Heart right ventricle (tissue), 16 donors: ENCODE results near the gene ANKRD28. TPM values are rescaled to one million over a fixed set of nuclear protein-coding genes. Genes with fewer than 3 reads are reported as not detected.

Experiments used
- ATAC-seq, 8 donors: fragments of 200-7000 bp; cut with Tn5 transposase; one replicate each; pipeline ENCODE4 v1.9.1; 2020; ENCODE audit warnings: mild to moderate bottlenecking in 8 of 8, moderate library complexity in 8 of 8, moderate number of reproducible peaks in 1 of 8
- DNase-seq, 2 donors: peaks; one replicate each; pipeline ENCODE4 v3.0.0-alpha.2; 2020
- H3K27ac ChIP-seq, 10 donors: fragments of 200-600 bp; sonication (generic) in 2 of 10; one replicate each; pipeline versions ENCODE4 v1.5.0 to v1.8.0; 2020 to 2022; ENCODE audit warnings: mild to moderate bottlenecking in 3 of 10
- H3K27me3 ChIP-seq, 7 donors: fragments of 200-600 bp; one replicate each; pipeline ENCODE4 v1.8.0; 2021 to 2022; ENCODE audit warnings: mild to moderate bottlenecking in 2 of 7
- H3K36me3 ChIP-seq, 9 donors: fragments of 200-600 bp; sonication (generic) in 1 of 9; one replicate each; pipeline versions ENCODE4 v1.5.0 to v1.8.0; 2020 to 2022; ENCODE audit warnings: mild to moderate bottlenecking in 2 of 9
- H3K4me1 ChIP-seq, 9 donors: fragments of 200-600 bp; sonication (generic) in 1 of 9; one replicate each; pipeline versions ENCODE4 v1.5.0 to v1.8.0; 2020 to 2022; ENCODE audit warnings: mild to moderate bottlenecking in 4 of 9
- H3K4me3 ChIP-seq, 10 donors: fragments of 200-600 bp; sonication (generic) in 2 of 10; one replicate each; pipeline versions ENCODE4 v1.5.0 to v1.8.0; 2020 to 2022; ENCODE audit warnings: mild to moderate bottlenecking in 7 of 10, moderate library complexity in 2 of 10
- H3K9me3 ChIP-seq, 11 donors: fragments of 200-600 bp in 10 of 11; sonication (generic) in 2 of 11; one replicate each; pipeline versions ENCODE4 v1.5.0 to v1.8.0; 2013 to 2022; ENCODE audit warnings: mild to moderate bottlenecking in 2 of 11, control low read depth in 1 of 11, moderate library complexity in 1 of 11
- WGBS, 2 donors: extraction: QIAGEN DNeasy Blood & Tissue Kit; methylation state at CpG; one replicate each; pipeline ENCODE4 v1.1.7; 2013; ENCODE audit warnings: inconsistent platforms in 1 of 2; 5-methylcytosine and 5-hydroxymethylcytosine counted together
- intact Hi-C, 10 donors: fragments of 100-400 bp; cut with DNase I; formaldehyde crosslinking; loops; one replicate each; pipeline versions ENCODE4 v1.11.1 to v1.14.2; 2022
- polyA plus RNA-seq, 2 donors: library from polyadenylated mRNA; stranded (reverse); fragments of 200-250 nt; gene quantifications; one replicate each; pipeline ENCODE4 v1.2.3, GENCODE V29; 2013
- total RNA-seq, 10 donors: library from RNA; stranded (reverse); fragmentation: NEBNext Ultra II Directional in 3 of 10; extraction: Animal tissue kit (Norgen Biotek cat#: 25700) in 3 of 10; gene quantifications; one replicate each; pipeline versions ENCODE4 v1.2.1 to v1.2.4, GENCODE V29; 2021 to 2023
- TF ChIP-seq, protein P1 (sequence below), 9 donors: fragments of 200-600 bp; sonication (generic) in 2 of 9; IDR thresholded peaks; one replicate each; pipeline versions ENCODE4 v1.5.0 to v1.8.0; 2021 to 2022; ENCODE audit warnings: antibody characterized with exemption in 9 of 9, mild to moderate bottlenecking in 5 of 9, moderate library complexity in 1 of 9
- donor health status: Arrhythmogenic right ventricular cardiomyopathy.
- donor health status: ischemic (EF 13 %, LVEDD 7.1; RV severe dilation, severe dysfunction).
- donor health status: healthy with polysubstance abuse.
- donor health status: DM: no; HTN: yes; CAD: no.
- donor health status: DM: no; HTN: no; CAD: no.
- donor health status: ischemic (EF 25% LVEDD 6.9; RV normal size, moderate dysfunction).
- donor health status: ischemic (EF 25% LVEDD 5.7; RV mildly dilated, moderate dysfunction).
- donor health status: healthy.
- donor health status: DM: yes; HTN: yes; CAD: no.
- donor health status: Ischemic cardiomyopathy.
- donor health status: ischemic (EF 35%, LVEDD 5.7; RV mildly dilated, moderate dysfunction).
- donor health status: nonischemic (EF 11% LVEDD 7.7; RV severe dilation, severe dysfunction).
- donor health status: DM: yes; HTN: yes; CAD: no.
- donor health status: PGD.
- donor health status: ischemic (EF 29% LVEDD 5.4; RV normal size, mild dysfunction).
- donor health status: nonischemic (EF 23%, LVEDD 6.1; RV moderate dilation, normal function).

The ANKRD28 gene
- total and polyA plus RNA-seq, 12 donors = 5.9 to 30.8 (median 27.1) TPM

DNA sequence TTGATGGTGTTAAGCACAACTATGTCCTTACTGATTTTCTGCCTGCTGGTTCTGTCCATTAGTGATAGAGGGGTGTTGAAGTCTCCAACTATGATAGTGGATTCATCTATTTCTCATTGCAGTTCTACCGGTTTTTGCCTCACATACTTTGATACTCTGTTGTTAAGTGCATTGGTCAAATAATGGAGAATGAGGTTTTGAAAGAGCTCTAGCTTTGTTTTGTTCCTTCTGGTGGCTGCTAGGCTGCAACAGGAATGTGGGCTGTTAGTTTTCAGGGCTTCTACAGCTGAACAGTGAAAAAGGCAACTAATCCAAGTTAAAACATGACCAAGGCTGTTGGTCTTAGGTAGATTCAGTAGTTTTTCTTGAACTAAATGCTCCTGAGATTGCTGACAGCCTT is 133.6 kb downstream of the ANKRD28 start:
- ATAC-seq (no peak), DNase-seq (no peak)
- no peak overlapping the region for H3K27ac ChIP-seq
- 89 to 91% methylated on average over 1 of the region's 1 CpG for WGBS, 2 donors
- no peaks in the 10 kb centered on the region for H3K27me3 ChIP-seq
- H3K4me3 ChIP-seq = no peak overlapping the region
- intact Hi-C loops = no loop called here
- H3K9me3 ChIP-seq = no peaks in the 10 kb centered on the region
- TF ChIP-seq, protein P1, sequence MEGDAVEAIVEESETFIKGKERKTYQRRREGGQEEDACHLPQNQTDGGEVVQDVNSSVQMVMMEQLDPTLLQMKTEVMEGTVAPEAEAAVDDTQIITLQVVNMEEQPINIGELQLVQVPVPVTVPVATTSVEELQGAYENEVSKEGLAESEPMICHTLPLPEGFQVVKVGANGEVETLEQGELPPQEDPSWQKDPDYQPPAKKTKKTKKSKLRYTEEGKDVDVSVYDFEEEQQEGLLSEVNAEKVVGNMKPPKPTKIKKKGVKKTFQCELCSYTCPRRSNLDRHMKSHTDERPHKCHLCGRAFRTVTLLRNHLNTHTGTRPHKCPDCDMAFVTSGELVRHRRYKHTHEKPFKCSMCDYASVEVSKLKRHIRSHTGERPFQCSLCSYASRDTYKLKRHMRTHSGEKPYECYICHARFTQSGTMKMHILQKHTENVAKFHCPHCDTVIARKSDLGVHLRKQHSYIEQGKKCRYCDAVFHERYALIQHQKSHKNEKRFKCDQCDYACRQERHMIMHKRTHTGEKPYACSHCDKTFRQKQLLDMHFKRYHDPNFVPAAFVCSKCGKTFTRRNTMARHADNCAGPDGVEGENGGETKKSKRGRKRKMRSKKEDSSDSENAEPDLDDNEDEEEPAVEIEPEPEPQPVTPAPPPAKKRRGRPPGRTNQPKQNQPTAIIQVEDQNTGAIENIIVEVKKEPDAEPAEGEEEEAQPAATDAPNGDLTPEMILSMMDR (IDR thresholded peaks at IDR 0.05) = no peak
- H3K36me3 ChIP-seq = peaks cover 0 to 21% (median 0%) of the 10 kb centered on the region in 9 donors
- H3K4me1 ChIP-seq = peaks cover 0 to 7% (median 0%) of the 10 kb centered on the region in 9 donors

DNA sequence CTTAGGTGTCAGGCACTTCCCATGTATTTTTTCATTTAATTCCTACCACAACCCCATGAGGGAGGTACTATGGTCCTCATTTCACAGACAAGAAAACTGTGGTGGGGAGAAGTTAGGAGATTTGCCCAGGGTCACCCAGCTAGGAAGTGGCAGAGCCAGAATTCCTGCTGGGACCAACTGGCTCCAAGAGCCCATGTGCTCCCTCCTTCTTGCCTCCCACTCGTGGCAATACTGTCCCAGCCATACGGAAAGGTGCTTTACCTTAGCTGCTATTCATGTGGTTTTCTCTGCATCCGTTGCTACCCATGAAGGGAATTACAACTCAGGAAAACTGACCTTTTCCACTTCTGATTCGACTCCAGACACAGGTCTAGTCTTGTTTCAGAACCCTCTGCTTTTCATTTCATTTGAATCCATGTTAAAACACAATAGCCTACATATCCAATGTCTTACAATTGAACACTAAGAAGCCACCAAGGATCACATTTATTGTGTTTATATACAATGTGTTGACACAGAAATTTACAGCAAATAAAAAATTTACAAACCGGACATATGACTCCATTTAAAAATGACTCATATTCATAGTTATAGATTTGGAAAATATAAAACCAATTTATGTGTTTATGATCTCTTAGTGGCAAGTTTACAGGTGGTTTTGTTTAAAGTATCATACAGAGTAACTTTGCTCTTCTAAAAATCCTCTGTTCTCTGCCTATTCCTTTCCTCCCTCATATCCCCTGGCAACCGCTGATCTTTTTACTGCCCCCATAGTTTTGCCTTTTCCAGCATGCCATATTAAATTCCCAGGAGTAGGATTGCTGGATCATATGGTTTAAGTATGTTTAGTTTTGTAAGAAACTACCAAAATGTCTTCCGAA is 137.5 kb downstream of the ANKRD28 start:
- intact Hi-C loops = no loop called here
- H3K4me1 ChIP-seq = no peaks in the 10 kb centered on the region
- DNase-seq (no peak), ATAC-seq (no peak)
- TF ChIP-seq, protein P1 (IDR thresholded peaks at IDR 0.05) = no peak
- H3K9me3 ChIP-seq = peaks cover 0 to 32% (median 16%) of the 10 kb centered on the region in 11 donors
- no peaks in the 10 kb centered on the region for H3K36me3 ChIP-seq
- H3K27ac ChIP-seq = no peak overlapping the region
- 81 to 88% methylated on average over 7 of the region's 7 CpGs for WGBS, 2 donors
- no peaks in the 10 kb centered on the region for H3K27me3 ChIP-seq
- H3K4me3 ChIP-seq = no peak overlapping the region

DNA sequence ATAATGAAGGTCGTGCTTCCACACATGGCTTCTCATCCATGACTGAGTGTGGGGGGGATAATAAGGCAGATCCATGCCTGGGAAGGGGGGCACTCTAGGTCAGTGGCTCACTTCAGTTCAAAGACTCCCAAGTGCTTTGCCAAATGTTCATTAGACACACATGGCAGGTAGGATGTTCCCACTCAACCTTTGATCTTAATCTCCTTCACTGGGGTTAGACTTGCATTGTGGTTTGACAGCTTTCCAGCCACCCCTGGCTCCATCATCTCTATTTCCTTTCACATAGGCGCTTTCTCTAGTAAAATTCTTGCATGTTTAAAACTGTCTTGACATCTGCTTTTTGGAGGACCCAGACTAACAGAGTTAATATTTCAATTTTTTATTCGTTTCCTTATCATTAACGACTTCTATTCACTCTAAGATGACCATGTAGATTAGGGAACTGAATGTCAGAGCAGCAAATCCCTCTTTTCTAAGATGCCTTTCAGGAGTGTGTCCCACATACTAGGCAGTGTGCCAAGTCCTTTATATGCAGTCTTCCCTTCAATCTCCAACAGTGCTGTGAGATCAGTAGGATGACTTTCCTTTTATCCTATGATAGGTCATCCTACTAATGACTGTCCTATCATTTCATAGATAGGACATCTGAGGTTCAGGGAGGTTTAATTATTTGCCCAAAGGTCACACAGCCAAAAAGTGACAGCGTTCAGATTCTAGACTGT is 138.4 kb downstream of the ANKRD28 start:
- no peak overlapping the region for H3K4me3 ChIP-seq
- H3K4me1 ChIP-seq = no peaks in the 10 kb centered on the region
- 72 to 79% methylated on average over 5 of the region's 5 CpGs for WGBS, 2 donors
- H3K27me3 ChIP-seq = no peaks in the 10 kb centered on the region
- no peak for ATAC-seq
- intact Hi-C loops = no loop called here
- DNase-seq = no peak
- no peak overlapping the region for H3K27ac ChIP-seq
- no peaks in the 10 kb centered on the region for H3K36me3 ChIP-seq
- H3K9me3 ChIP-seq = peaks cover 0 to 36% (median 16%) of the 10 kb centered on the region in 11 donors
- TF ChIP-seq, protein P1 (IDR thresholded peaks at IDR 0.05) = no peak

DNA sequence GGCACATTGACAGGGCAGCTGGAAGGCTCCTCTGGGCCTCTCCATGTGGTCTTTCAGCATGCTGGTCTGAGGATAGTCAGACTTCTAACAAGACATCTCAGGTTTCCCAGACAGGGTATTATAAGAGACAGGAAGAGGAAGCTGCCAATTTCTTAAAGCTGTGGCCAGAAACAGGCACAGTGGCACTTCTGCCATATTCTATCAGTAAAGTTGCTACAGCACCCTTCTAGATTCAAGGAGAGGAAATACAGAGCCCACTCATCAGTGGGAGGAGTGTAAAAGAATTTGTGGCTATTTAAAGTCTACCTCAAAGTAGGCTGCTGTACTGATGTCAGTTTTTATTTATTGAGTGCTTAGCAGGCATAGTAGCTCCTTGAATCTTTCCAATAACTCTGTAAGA is 140.8 kb downstream of the ANKRD28 start:
- no peaks in the 10 kb centered on the region for H3K36me3 ChIP-seq
- DNase-seq (no peak), ATAC-seq (no peak)
- TF ChIP-seq, protein P1 (IDR thresholded peaks at IDR 0.05) = no peak
- no peaks in the 10 kb centered on the region for H3K4me1 ChIP-seq
- no peak overlapping the region for H3K27ac ChIP-seq
- H3K4me3 ChIP-seq = no peak overlapping the region
- H3K27me3 ChIP-seq = no peaks in the 10 kb centered on the region
- peaks cover 0 to 36% (median 16%) of the 10 kb centered on the region in 11 donors for H3K9me3 ChIP-seq
- intact Hi-C loops = no loop called here
